ENCODE measurements around the gene WNT7B.

DNA sequence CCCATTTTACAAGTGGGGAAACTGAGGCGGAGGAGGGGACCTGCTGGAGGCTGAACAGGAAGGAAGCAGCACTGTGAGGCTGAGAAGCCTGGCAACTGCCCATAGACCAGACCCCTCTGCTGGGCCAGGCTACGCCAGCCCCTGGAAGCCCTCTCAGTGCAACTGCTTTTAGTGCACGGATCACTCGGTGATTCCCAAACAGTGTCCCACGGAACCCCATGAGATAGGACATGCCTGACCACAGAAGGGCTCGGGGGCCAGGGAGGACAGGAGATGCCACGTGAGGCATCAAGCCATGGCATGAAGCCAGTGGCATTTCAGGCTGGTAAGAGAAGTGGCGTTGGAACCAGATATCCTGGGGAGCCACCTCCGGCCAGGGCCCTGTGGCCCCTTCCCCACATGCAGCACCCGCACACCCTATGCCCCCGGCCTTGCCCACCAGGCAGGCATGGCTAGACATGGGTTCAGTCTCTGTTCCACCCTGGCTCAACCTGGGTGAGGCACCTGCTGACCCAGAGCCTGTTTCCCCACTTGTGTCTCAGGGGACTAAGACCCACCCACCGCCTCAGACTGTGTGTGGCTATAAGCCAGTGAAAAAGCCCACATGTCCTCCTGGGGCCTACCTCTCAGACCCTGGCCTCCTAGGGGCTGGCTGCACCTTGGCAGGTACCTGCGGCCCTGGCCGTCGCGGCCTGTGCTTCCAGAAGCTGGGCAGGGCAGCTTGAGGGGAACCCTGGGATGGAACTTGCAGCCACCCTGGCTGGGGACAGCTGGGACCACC, 84.1 kb downstream of the WNT7B start:
- TF ChIP-seq, protein P1, sequence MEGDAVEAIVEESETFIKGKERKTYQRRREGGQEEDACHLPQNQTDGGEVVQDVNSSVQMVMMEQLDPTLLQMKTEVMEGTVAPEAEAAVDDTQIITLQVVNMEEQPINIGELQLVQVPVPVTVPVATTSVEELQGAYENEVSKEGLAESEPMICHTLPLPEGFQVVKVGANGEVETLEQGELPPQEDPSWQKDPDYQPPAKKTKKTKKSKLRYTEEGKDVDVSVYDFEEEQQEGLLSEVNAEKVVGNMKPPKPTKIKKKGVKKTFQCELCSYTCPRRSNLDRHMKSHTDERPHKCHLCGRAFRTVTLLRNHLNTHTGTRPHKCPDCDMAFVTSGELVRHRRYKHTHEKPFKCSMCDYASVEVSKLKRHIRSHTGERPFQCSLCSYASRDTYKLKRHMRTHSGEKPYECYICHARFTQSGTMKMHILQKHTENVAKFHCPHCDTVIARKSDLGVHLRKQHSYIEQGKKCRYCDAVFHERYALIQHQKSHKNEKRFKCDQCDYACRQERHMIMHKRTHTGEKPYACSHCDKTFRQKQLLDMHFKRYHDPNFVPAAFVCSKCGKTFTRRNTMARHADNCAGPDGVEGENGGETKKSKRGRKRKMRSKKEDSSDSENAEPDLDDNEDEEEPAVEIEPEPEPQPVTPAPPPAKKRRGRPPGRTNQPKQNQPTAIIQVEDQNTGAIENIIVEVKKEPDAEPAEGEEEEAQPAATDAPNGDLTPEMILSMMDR (IDR thresholded peaks at IDR 0.05) = no peak
- no peak for TF ChIP-seq POLR2A (IDR thresholded peaks at IDR 0.05)

All from Peyer's patch (tissue), 4 donors.